GM12878 (cell line): ENCODE results near the gene NUP210L. TPM values are rescaled to one million over a fixed set of nuclear protein-coding genes. Genes with fewer than 3 reads are reported as not detected.

Source experiments
- ATAC-seq: fragments of 200-7000 bp; cut with Tn5 transposase; 3 replicates; pipeline ENCODE4 v1.9.1; 2020; ENCODE audit warnings: mild to moderate bottlenecking, moderate library complexity
- BruUV-seq: library from RNA; stranded (reverse); fragments of 400-500 nt; replicated peaks from 2 replicates; lab custom pipeline; 2021; lab: Mats Ljungman, UMichigan
- CTCF ChIA-PET: fragments of 300-600 bp; sonication (Branson Sonifier 250); formaldehyde crosslinking; extraction: SDS; loops from one replicate; lab custom pipeline; 2021; ENCODE audit warnings: inconsistent platforms; lab: Yijun Ruan, JAX
- POLR2A ChIA-PET: fragments of 350-600 bp; formaldehyde crosslinking; extraction: SDS; loops from one replicate; lab custom pipeline; 2021; ENCODE audit warnings: inconsistent platforms; lab: Charles Lee
- RAD21 ChIA-PET: fragments of 300-600 bp; sonication (Branson Sonifier 250); formaldehyde crosslinking; loops from one replicate; lab custom pipeline; 2023; ENCODE audit warnings: antibody characterized with exemption; ENCODE audit not compliant: unreplicated experiment; lab: Charles Lee
- SMC1A ChIA-PET: fragments of 300-600 bp; sonication (Branson Sonifier 250); formaldehyde crosslinking; loops from one replicate; lab custom pipeline; 2023; ENCODE audit not compliant: unreplicated experiment, uncharacterized antibody; lab: Charles Lee
- DNase-seq: peaks from one replicate; pipeline ENCODE4 v3.0.0-alpha.2; 2011; ENCODE audit warnings: low read depth, low spot score
- FAIRE-seq: peaks from 3 replicates; lab custom pipeline; 2011; peaks lifted over from hg19 to GRCh38; lab: Jason Lieb, UNC
- H2AFZ ChIP-seq: 2 replicates; pipeline ENCODE4 v1.6.0; 2011; ENCODE audit warnings: low read depth, low read length, control low read depth; ENCODE audit not compliant: control insufficient read depth
- H3K27ac ChIP-seq: 2 replicates; pipeline ENCODE4 v1.5.1; 2011; ENCODE audit warnings: control low read depth; ENCODE audit not compliant: control insufficient read depth, insufficient read depth
- H3K27me3 ChIP-seq, 2 experiments: replicated peaks in 1 of 2; 2 replicates each; pipeline versions ENCODE4 v1.6.0 to v1.6.1; 2011; ENCODE audit warnings: low read length in 1 of 2; ENCODE audit not compliant: control insufficient read depth in 2 of 2, insufficient read depth in 2 of 2
- H3K36me3 ChIP-seq, 2 experiments: 2 replicates each; pipeline ENCODE4 v1.5.1; 2011; ENCODE audit warnings: low read length in 1 of 2; ENCODE audit not compliant: control insufficient read depth in 2 of 2, insufficient read depth in 2 of 2
- H3K4me1 ChIP-seq: 2 replicates; pipeline ENCODE4 v1.6.1; 2011; ENCODE audit warnings: mild to moderate bottlenecking, low read length, moderate library complexity, mixed read lengths; ENCODE audit not compliant: control insufficient read depth, insufficient read depth
- H3K4me2 ChIP-seq: 2 replicates; pipeline ENCODE4 v1.6.0; 2011; ENCODE audit warnings: control low read depth; ENCODE audit not compliant: control insufficient read depth, insufficient read depth
- H3K4me3 ChIP-seq: fragments of 200-600 bp; sonication (generic); 2 replicates; pipeline ENCODE4 v1.5.1; 2016
- H3K79me2 ChIP-seq: 2 replicates; pipeline ENCODE4 v1.6.0; 2011; ENCODE audit warnings: low read length; ENCODE audit not compliant: control insufficient read depth, insufficient read depth
- H3K9ac ChIP-seq: 2 replicates; pipeline ENCODE4 v1.8.0; 2011; ENCODE audit warnings: low read length, control low read depth, mixed read lengths; ENCODE audit not compliant: control insufficient read depth, insufficient read depth
- H3K9me3 ChIP-seq: replicated peaks from 3 replicates; pipeline ENCODE4 v1.5.1; 2011; ENCODE audit warnings: mild to moderate bottlenecking, low read length; ENCODE audit not compliant: control insufficient read depth, insufficient read depth
- H4K20me1 ChIP-seq: 2 replicates; pipeline ENCODE4 v1.6.0; 2011; ENCODE audit not compliant: control insufficient read depth, insufficient read depth
- ATF7 ChIP-seq: fragments of 450-650 bp; IDR thresholded peaks from 2 replicates; pipeline ENCODE4 v1.6.1; 2016; ENCODE audit warnings: low read depth, mild to moderate bottlenecking
- CBX5 ChIP-seq: sonication (generic); IDR thresholded peaks from 2 replicates; pipeline ENCODE4 v1.6.1; 2016; ENCODE audit warnings: low read depth, moderate library complexity, mild to moderate bottlenecking, inconsistent platforms
- CREB1 ChIP-seq: IDR thresholded peaks from 2 replicates; pipeline ENCODE4 v1.6.1; 2012; ENCODE audit warnings: low read depth, mild to moderate bottlenecking, inconsistent platforms
- CTCF ChIP-seq, 3 experiments: IDR thresholded peaks in 2 of 3; conservative IDR thresholded peaks in 1 of 3; 2 replicates each; pipeline ENCODE4 v1.5.1; 2011; ENCODE audit warnings: low read depth in 3 of 3, low read length in 3 of 3, mild to moderate bottlenecking in 3 of 3, control low read depth in 2 of 3, moderate library complexity in 2 of 3, inconsistent platforms in 1 of 3, mixed read lengths in 1 of 3; ENCODE audit not compliant: control insufficient read depth in 2 of 3, insufficient read depth in 1 of 3; ENCODE audit errors: extremely low read depth in 1 of 3
- FOS ChIP-seq: IDR thresholded peaks from 3 replicates; pipeline ENCODE4 v1.6.1; 2011; ENCODE audit warnings: borderline replicate concordance; ENCODE audit not compliant: insufficient read length; ENCODE audit errors: extremely low read depth
- FOXK2 ChIP-seq: fragments of 450-650 bp; IDR thresholded peaks from 2 replicates; pipeline ENCODE4 v1.6.1; 2017; ENCODE audit warnings: mild to moderate bottlenecking, moderate library complexity
- MLLT1 ChIP-seq: fragments of 450-650 bp; IDR thresholded peaks from 2 replicates; pipeline ENCODE4 v1.6.1; 2016; ENCODE audit warnings: mild to moderate bottlenecking
- PAX8 ChIP-seq: fragments of 450-650 bp; IDR thresholded peaks from 2 replicates; pipeline ENCODE4 v1.6.1; 2017; ENCODE audit warnings: mild to moderate bottlenecking, moderate library complexity
- PKNOX1 ChIP-seq: fragments of 450-650 bp; IDR thresholded peaks from 2 replicates; pipeline ENCODE4 v1.6.1; 2016; ENCODE audit warnings: mild to moderate bottlenecking
- SKIL ChIP-seq: fragments of 450-650 bp; IDR thresholded peaks from 2 replicates; pipeline ENCODE4 v1.6.1; 2017; ENCODE audit warnings: mild to moderate bottlenecking, low read depth, inconsistent platforms; ENCODE audit not compliant: poor library complexity, severe bottlenecking
- SMAD1 ChIP-seq: fragments of 450-650 bp; IDR thresholded peaks from 2 replicates; pipeline ENCODE4 v1.6.1; 2018; ENCODE audit warnings: mild to moderate bottlenecking, low read depth; ENCODE audit not compliant: partially characterized antibody
- SP1 ChIP-seq: IDR thresholded peaks from one replicate; pipeline ENCODE4 v1.6.1; 2011; ENCODE audit warnings: low read depth, low read length
- WRNIP1 ChIP-seq: IDR thresholded peaks from 2 replicates; pipeline ENCODE4 v1.6.1; 2011; ENCODE audit warnings: low read depth, low read length, improper control_type of control experiment, borderline replicate concordance
- YY1 ChIP-seq: IDR thresholded peaks from 2 replicates; pipeline ENCODE4 v1.6.1; 2011; ENCODE audit warnings: low read depth, mild to moderate bottlenecking, low read length
- WGBS: methylation state at CpG from one replicate; pipeline ENCODE4 v1.1.6; 2016; ENCODE audit warnings: low lambda C conversion rate; ENCODE audit not compliant: insufficient replicate concordance, insufficient coverage; ENCODE audit errors: missing lambda C conversion rate; 5-methylcytosine and 5-hydroxymethylcytosine counted together
- in situ Hi-C: fragments of 300-500 bp; cut with MboI; formaldehyde crosslinking; loops from 9 replicates; pipeline ENCODE4 v1.14.3; 2018; ENCODE audit warnings: mixed read lengths
- intact Hi-C: fragments of 100-400 bp; cut with micrococcal nuclease; formaldehyde crosslinking; loops from one replicate; pipeline ENCODE4 v1.14.2; 2022; ENCODE audit not compliant: unreplicated experiment
- polyA plus RNA-seq, 11 experiments: library from polyadenylated mRNA; depleted of rRNA in 4 of 11; unstranded in 6 of 11; stranded (reverse) in 5 of 11; fragments of >200 nt; fragmentation: Nextera tagmentation in 4 of 11; fragmentation: Illumina TruSeq in 1 of 11; extraction: Ambion mirVana in 4 of 11; extraction: Trizol in 1 of 11; gene quantifications; 1 replicate in 1 of 11; 2 replicates in 10 of 11; pipeline versions ENCODE4 v1.2.1 to v1.2.3, GENCODE V29; 2011 to 2016; ENCODE audit warnings: inconsistent platforms in 2 of 11, missing spikeins in 2 of 11, low read depth in 1 of 11
- total RNA-seq, 4 experiments: library from RNA; depleted of rRNA in 3 of 4; stranded (reverse); fragments of >200 nt in 3 of 4; fragmentation: Illumina TruSeq in 1 of 4; extraction: Trizol in 1 of 4; gene quantifications; 2 replicates each; pipeline versions ENCODE4 v1.2.1 to v1.2.3, GENCODE V29; 2013 to 2021

NUP210L gene
- total and polyA plus RNA-seq, 10 of the 15 experiments (the other 5 are each of a cell fraction or from before 2014, with no cell fraction given), result 0.04 to 0.08 (median 0.07) TPM; not detected in 7

- TF ChIP-seq PKNOX1 (peak; percentile 72), MLLT1 (peak; percentile 84), WRNIP1 (no peak; the same call in 1 of the 2 replicates)
These were observed 164.3 kb downstream of the NUP210L start, which contains the start of gene RPS27 (continued) for GRCh38 chr1:153990468-153991150.

- Histone ChIP-seq H3K9me3 (no peaks in the 10 kb centered on the region), H3K9ac (no peak overlapping the region), H3K36me3 (peaks cover 0 to 5% of the 10 kb centered on the region in 2 experiments; a peak in 2 of 4 replicates), H3K4me2 (peak overlapping the region; percentile 51), H3K27ac (no peak overlapping the region), H3K4me1 (peaks cover 11% of the 10 kb centered on the region), H3K4me3 (no peak overlapping the region), H3K27me3 (no peaks in the 10 kb centered on the region), H2AFZ (no peak overlapping the region), H4K20me1 (no peaks in the 10 kb centered on the region), H3K79me2 (peaks cover 20% of the 10 kb centered on the region)
- FAIRE-seq, result no peak
- ChIA-PET RAD21 (interaction anchor here (0.6 to 5.7 kb wide), 21 partner anchors 10 to 415 kb away, joined by 3 to 42 read pairs (median 9); partner anchors contain the start of genes CHTOP, CREB3L4, DENND4B and JTB), POLR2A (interaction anchor here (0.7 to 2.3 kb wide), 10 partner anchors 10 to 237 kb away, joined by 3 to 21 read pairs (median 4); partner anchors contain the start of genes CREB3L4, JTB, SLC27A3 and SLC39A1), SMC1A (interaction anchor here (0.7 to 5.2 kb wide), 25 partner anchors 9 to 354 kb away, joined by 3 to 46 read pairs (median 5); partner anchors contain the start of genes CHTOP, CREB3L4, DENND4B and GATAD2B), CTCF (interaction anchor here (0.6 to 6.6 kb wide), 33 partner anchors 10 to 477 kb away, joined by 3 to 85 read pairs (median 8); partner anchors contain the start of genes CREB3L4, DENND4B, GATAD2B and JTB)
- BruUV-seq, result no TSS peak
- no peak for ATAC-seq
- no peak for DNase-seq
- WGBS, result 79% methylated on average over 7 of the region's 8 CpGs
- intact Hi-C loops, result loop anchor here (2.0 kb wide), 3 partner anchors 65 to 317 kb away; partner anchors contain the start of genes GATAD2B, ILF2 and NPR1
- in situ Hi-C loops, result loop anchor here (5.0 to 10.0 kb wide), 2 partner anchors 193 to 310 kb away; partner anchors contain the start of gene NPR1
- TF ChIP-seq SMAD1 (no peak), CTCF (IDR thresholded peaks at IDR 0.05 in 2 of 3, conservative IDR thresholded peaks at IDR 0.05 in 1 of 3; ENCODE audit: control insufficient read depth in 2 of 3, extremely low read depth in 1 of 3, insufficient read depth in 1 of 3, low read depth in 3 of 3, low read length in 3 of 3) (no peak), YY1 (no peak), SKIL (no peak), ATF7 (no peak), CREB1 (no peak), FOS (no peak), CBX5 (no peak), FOXK2 (no peak), PAX8 (no peak), SP1 (no peak)
These were observed 167.3 kb downstream of the NUP210L start for GRCh38 chr1:153987621-153988020.
